IPS-11a (cell line): ENCODE measurements around the gene STMN3.
A peak's percentile ranks its signal among the peaks of the same experiment; 100 is the strongest.
"Not testable (repeated sequence)": the region's sequence is repeated elsewhere in the genome, so short reads cannot be mapped to it uniquely, and the experiment has no call there.

Experiments used
- H3K4me3 ChIP-seq: one replicate; pipeline ENCODE4 v1.5.1; 2013; ENCODE audit warnings: low read depth, low read length, control low read depth

STMN3 gene

GRCh38 chr20:63639093-63639975 is 13.9 kb downstream of the STMN3 start:
- no peak overlapping the region for H3K4me3 ChIP-seq

GRCh38 chr20:63636752-63637628 is 16.2 kb downstream of the STMN3 start:
- H3K4me3 ChIP-seq, result no peak overlapping the region

- H3K4me3 ChIP-seq, result no peak overlapping the region
Observed at GRCh38 chr20:63635431-63636141, 17.6 kb downstream of the STMN3 start.

- H3K4me3 ChIP-seq, result no peak overlapping the region
Observed at GRCh38 chr20:63633732-63634131, 19.5 kb downstream of the STMN3 start.

GRCh38 chr20:63631426-63631825 is 21.8 kb downstream of the STMN3 start:
- not testable (repeated sequence) for H3K4me3 ChIP-seq

GRCh38 chr20:63630956-63631355 is 22.3 kb downstream of the STMN3 start:
- H3K4me3 ChIP-seq, result not testable (repeated sequence)

- no peak overlapping the region for H3K4me3 ChIP-seq
Observed at GRCh38 chr20:63628246-63628975, 24.8 kb downstream of the STMN3 start.

GRCh38 chr20:63627751-63628245 is 25.4 kb downstream of the STMN3 start:
- peak overlapping the region; percentile 92 for H3K4me3 ChIP-seq

- peak overlapping the region; percentile 92 for H3K4me3 ChIP-seq
Observed at GRCh38 chr20:63627129-63627750, 26.0 kb downstream of the STMN3 start.

GRCh38 chr20:63626424-63627128 is 26.6 kb downstream of the STMN3 start, which contains the start of gene GMEB2:
Gene GMEB2 (minus strand): TSS chr20:63627101. CDS start chr20:63619397, 7,704 bp downstream.
- H3K4me3 ChIP-seq, result peak within 1 kb of the TSS; percentile 92

- H3K4me3 ChIP-seq, result peak overlapping the region; percentile 79
Observed at GRCh38 chr20:63625771-63626423, 27.3 kb downstream of the STMN3 start.

- no peak overlapping the region for H3K4me3 ChIP-seq
Observed at GRCh38 chr20:63624486-63624885, 28.7 kb downstream of the STMN3 start.

- H3K4me3 ChIP-seq, result no peak overlapping the region
Observed at GRCh38 chr20:63622732-63623131, 30.5 kb downstream of the STMN3 start.

- H3K4me3 ChIP-seq, result no peak overlapping the region
Observed at GRCh38 chr20:63622096-63622495, 31.1 kb downstream of the STMN3 start.

GRCh38 chr20:63620991-63621390 is 32.2 kb downstream of the STMN3 start:
- no peak overlapping the region for H3K4me3 ChIP-seq

GRCh38 chr20:63619505-63619904 is 33.7 kb downstream of the STMN3 start:
- no peak overlapping the region for H3K4me3 ChIP-seq

GRCh38 chr20:63619086-63619485 is 34.1 kb downstream of the STMN3 start:
- no peak overlapping the region for H3K4me3 ChIP-seq

- no peak overlapping the region for H3K4me3 ChIP-seq
Observed at GRCh38 chr20:63618291-63618980, 34.8 kb downstream of the STMN3 start.
